Activated gamma-delta T cell treated with anti-CD3 and anti-CD28 coated beads, Interleukin-2, amount 50 U/mL, for 16 hours (primary cell): Measurements from ENCODE around the gene SLC16A1.

ENCODE experiments used
- DNase-seq: peaks from one replicate; pipeline ENCODE4 v3.0.0-alpha.2; 2020; ENCODE audit warnings: low read depth

SLC16A1 gene

DNA sequence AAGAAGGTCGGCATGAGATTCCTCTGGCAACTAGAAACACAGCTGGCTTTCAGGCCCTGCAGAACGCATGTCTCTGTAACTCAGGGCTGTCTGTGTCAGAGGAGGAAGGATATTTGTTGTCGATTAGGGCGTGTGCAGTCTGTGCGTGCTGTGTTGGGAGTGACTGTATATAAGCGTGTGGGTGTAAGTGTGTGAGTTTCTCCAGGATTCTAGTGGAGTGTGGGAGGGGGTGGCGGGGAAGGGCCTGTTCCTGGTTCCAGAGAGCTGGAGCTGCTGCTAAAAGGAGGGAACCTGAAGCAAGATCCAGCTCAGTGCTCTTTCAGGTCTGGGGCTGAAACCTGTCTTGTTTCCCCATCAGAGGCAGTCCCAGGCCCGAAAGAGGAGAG is 74.3 kb downstream of the SLC16A1 start:
- no peak for DNase-seq

DNA sequence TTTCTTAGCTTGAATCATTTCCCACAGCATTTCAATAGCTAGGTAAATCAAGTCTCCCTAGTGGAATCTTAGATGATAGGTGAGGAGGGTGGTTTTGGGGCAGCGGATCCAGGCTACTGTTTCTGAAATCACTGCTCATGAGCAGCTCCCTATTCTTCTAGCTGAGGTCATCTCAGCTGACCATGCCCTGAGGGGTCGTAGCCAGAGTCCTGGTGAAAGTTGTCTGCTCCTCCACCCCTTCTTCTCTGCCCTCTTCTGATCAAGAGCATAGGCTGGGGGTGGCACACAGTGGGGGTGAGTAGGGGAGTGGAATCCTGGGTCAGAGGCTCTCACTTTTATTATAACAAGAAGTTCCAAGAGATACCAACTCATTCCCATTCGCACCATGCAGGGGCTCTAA is 76.2 kb downstream of the SLC16A1 start:
- DNase-seq, result no peak

DNA sequence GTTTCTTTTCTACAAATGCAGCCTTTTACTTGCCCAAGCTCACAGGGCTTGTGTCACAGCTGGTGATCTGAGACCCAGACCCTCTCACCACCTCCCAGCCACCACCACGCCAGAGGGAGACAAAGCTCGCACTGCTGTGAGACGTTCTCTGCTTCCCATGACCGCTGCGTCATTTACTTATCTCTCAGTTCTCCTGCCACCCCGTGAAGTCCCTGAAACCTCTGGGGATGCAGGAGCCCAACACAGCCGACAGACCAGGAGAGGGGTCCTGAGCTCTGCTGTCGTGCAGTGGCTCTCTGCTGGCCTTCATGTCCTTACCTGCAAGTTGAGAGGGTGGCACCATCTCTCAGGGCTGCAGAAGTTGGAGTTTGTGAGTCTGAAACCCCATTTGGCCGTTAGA is 77.7 kb downstream of the SLC16A1 start:
- DNase-seq, result no peak

DNA sequence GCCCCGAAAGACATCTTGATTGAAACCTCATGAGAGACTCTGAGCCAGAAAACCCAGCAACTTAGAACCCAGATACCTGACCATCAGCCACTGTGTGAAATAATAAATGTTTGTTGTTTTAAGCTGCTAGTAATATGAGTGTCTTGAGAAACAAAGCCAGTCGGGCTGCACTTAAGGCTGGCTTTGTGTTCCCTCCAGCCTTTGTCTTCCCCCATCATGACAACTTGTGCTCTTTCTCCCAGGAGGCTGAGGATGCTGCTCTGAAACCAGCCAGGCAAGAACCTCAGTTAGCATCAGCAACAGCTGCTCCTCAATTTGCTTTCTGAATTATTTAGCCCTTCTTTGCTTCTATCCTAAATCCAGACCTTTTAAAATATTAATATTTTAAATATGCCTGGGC is 78.2 kb downstream of the SLC16A1 start:
- DNase-seq, result no peak

DNA sequence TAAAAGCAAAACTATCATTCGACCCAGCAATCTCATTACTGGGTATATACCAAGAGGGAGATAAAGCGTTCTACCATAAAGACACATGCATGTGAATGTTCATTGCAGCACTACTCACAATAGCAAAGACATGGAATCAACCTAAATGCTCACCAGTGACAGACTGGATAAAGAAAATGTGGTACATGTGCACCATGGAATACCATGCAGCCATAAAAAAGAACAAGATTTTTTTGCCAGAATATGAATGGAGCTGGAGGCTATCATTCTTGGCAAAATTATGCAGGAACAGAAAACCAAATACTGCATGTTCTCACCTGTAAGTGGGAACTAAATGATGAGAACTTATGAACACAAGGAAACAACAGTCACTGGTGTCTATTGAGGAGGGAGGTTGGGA is 79.7 kb downstream of the SLC16A1 start:
- DNase-seq, result no peak

DNA sequence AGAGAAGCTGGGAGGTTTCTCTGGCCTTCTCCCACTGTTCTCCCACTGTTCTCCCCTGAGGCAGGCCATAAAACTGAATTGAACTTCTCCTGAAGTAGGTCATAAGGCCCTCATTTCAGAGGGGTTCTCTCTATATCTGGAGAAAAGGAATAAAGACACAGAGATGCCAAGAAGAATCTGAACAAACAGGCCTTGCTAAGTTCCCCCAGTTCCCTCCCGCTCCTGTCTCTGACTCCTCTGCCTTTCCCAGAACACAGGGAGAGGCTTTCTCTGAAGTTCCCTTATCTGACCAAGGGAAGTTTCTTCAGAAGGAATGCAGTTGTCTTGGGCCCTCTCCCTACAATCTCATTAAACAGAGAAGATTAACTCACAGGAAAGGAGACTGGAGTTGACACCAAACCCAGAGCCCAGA is 83.4 kb downstream of the SLC16A1 start:
- DNase-seq, result no peak

DNA sequence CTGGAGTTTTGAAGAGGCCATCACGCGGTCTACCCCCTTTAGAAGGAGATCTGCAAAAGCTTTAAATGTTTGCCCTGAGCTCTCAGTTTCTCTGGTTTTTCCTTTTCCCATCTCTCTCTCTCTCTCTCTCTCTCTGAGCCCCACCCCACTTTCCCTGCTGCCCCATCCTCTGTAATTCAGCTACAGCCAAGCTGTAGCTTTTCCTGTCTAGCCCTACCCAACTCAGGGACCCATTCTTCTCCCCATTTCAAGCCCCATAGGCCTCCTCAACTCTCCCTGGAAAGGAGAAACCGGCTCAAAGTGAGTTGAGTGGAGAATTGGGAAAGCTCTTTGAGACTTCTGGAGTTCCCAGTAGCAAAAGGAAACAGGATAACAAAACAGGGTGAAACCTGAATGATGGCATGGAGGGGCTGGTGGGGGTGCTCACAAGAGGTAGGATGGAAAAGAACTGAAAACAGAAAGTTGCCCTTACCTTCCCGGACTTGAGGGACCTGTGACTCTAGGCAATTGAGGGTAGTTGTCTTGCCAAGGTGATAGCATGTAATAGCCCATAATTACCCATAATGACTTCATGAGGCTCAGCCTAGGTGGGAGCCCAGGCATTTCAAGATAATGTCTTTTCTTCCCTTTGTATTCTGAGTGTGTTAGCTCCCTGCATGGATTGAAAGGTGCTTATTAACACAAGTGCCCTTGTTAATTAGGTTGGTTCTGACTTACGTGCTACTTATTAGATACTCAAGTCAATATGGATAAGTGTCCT is 84.9 kb downstream of the SLC16A1 start:
- no peak for DNase-seq

DNA sequence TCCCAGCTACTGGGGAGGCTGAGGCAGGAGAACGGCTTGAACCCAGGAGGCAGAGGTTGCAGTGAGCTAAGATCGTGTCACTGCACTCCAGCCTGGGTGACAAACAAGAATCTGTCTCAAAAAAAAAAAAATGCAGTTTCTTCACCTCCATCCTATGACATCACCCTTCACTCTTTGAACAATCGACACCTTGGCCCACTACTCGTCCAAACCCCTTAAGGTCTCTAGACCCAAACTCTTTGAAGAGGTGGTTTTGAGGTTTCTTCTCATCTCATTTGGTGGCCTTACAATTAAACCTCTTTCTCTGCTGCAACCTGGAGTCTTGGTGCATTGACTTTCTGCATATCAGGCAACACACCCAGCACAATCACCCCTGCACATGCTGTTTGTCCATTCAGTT is 86.1 kb downstream of the SLC16A1 start:
- no peak for DNase-seq

DNA sequence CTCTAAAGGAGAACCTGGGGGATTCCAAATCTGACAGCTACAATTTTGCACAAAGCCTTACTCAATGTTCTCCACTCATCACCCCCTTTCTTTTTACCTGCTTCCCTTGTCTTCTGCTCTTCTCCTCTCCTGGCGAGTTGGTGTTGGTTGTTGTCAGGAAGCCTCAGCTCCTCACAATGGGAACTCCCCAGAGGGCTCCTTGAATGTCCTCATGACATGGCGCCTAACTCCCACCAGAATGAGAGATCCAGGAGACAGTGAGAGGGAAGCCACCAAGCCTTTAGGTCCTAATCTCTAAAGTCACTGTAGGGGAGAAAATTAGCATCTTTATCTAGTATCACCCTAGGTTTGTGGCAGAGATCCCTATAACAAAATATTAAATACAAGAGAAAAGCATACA is 87.8 kb downstream of the SLC16A1 start:
- no peak for DNase-seq

DNA sequence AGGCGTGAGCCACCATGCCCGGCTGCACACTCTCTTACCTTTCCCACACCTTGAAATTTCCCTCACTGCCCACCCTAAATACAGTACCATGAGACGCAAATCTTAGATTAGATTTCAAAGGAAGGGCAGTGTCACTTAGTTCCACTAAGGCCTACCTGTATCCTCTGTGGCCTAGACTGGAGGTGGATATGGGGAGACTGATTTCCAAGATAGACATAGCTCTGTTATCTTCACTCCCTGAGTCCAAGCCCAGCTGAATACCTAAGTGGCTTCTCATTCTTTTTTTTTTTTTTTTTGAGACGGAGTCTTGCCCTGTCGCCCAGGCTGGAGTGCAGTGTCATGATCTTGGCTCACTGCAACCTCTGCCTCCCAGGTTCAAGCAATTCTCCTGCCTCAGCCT is 89.0 kb downstream of the SLC16A1 start:
- no peak for DNase-seq

DNA sequence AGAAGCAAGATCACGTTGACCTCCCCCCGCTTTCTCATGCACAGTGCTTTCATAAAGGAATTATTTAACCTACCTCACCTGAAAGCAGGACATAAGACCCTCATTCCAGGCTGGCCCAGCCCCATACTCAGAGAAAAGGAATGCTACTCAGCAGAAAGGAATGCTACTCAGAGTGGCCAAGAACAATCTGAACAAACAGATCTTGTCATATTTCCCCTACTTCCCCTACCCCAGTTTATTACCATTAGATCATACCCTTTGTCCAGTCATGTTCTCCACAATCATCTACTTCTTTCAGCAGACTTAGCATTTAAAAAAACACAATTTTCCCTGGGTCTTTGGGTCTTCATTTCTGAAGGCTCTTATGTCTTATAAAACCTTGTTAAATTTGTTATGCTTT is 89.8 kb downstream of the SLC16A1 start:
- DNase-seq, result no peak

DNA sequence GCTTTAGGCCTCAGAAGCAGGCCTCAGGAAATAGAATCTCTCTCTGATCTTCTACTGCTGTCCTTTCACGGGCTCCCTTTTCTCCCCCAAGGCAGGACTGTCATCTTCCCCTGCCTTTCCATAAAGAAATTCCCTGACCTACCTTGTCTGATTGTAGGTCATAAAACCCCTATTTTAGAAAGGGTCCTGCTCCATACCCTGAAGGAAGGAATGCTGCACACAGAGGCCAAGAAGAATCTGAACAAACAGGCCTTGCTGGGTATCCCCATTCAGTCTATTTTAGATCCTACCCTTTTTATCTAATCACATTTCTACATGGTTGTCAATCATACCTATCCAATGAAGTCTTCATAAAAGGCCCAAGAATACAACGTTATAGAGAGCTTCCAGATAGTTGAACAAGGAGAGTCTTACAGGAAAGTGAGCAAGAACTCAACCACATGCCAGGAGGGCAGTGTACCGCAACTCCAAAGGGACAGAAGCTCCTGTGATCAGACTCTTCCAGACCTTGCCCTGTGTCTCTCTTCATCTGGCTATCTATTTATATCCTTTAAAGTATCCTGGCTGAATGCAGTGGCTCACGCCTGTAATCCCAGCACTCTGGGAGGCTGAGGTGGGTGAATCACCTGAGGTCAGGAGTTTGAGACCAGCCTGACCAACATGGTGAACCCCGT is 93.1 kb downstream of the SLC16A1 start:
- no peak for DNase-seq
